Measurements from ENCODE around the gene CA14.
"Not testable (repeated sequence)": the region's sequence is repeated elsewhere in the genome, so short reads cannot be mapped to it uniquely, and the experiment has no call there.

CA14 gene

DNA sequence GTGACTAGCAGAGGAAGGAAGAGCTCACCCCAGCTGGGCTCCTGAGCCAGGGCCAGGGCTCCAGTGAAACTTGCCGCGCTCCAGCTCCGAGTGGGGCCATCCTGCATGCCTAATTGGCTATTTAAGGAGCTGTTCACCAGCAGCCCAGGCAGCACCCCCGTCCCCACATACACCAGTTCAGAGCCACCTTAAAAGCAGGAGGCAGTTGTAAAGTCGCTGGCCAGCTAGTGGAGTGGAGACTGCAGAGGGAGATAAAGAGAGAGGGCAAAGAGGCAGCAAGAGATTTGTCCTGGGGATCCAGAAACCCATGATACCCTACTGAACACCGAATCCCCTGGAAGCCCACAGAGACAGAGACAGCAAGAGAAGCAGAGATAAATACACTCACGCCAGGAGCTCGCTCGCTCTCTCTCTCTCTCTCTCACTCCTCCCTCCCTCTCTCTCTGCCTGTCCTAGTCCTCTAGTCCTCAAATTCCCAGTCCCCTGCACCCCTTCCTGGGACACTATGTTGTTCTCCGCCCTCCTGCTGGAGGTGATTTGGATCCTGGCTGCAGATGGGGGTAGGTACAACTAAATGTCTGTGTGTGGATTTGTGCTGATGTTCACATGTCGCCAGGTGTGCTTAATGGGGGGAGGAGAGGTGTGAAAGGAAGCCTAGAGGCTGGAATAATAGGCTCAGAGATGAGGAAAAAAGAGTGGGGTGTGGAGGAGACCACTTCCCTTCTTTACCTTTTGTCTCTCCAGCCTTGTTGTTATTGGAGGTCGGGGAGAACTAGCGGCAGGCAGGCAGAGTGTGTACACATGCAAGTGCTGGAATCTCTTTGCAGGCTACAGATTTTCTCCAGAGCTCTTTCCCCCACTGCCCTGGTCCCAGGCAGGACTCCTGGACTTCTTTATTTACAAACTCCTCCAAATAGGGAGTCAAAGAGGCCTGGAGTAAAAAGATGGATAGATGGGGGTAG is at the start of gene CA14:
Gene CA14, plus strand, starts transcription at position 151 of the 962 bp plus-strand sequence. Its CDS starts 355 bp downstream, at position 506.
- Histone ChIP-seq H3K27ac (no peak within 1 kb of the TSS), H3K9me3 (no peaks in the 10 kb centered on the region), H3K27me3 (peaks cover 0 to 30% of the 10 kb centered on the region in 2 donors), H3K4me1 (peaks cover 0 to 18% (median 13%) of the 10 kb centered on the region in 4 donors), H3K36me3 (no peaks in the 10 kb centered on the region), H3K4me3 (no peak within 1 kb of the TSS)
- intact Hi-C loops (cut with DNase I; ENCODE audit: low total_unique reads), result no loop called here
- DNase-seq, result no peak
- TF ChIP-seq CTCF (IDR thresholded peaks at IDR 0.05), result no peak

GRCh38 chr1:150208460-150208859 is 49.1 kb upstream of the CA14 start:
- H3K27me3 ChIP-seq; DNase-seq; H3K4me3 ChIP-seq; intact Hi-C loops (cut with DNase I; ENCODE audit: low total_unique reads); H3K4me1 ChIP-seq; H3K9me3 ChIP-seq; H3K27ac ChIP-seq; H3K36me3 ChIP-seq: not testable (repeated sequence)

DNA sequence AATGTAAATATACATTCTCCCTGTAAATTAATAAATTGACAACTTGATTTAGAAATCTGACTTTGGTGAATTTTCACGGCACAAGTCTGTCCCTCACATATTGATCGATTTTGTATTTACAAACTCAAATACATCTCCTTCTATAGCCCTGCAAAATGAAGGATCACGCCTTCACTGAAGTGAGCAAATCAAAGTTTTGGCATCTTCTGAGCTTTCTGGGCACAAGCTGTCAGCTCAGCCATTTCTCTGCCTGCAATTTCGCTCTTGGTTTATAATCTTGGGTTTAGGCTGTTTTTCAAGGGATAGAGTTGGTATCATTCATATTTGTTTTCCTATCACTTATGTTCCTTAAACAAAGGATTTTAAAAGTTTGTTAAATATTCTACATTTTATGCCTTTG is 47.5 kb upstream of the CA14 start:
- no peaks in the 10 kb centered on the region for H3K27me3 ChIP-seq
- DNase-seq, result no peak
- H3K4me3 ChIP-seq, result no peak overlapping the region
- intact Hi-C loops (cut with DNase I; ENCODE audit: low total_unique reads), result no loop called here
- no peak overlapping the region for H3K27ac ChIP-seq
- peaks cover 0 to 11% (median 3%) of the 10 kb centered on the region in 4 donors for H3K4me1 ChIP-seq
- no peak for TF ChIP-seq CTCF (IDR thresholded peaks at IDR 0.05)
- H3K36me3 ChIP-seq, result no peaks in the 10 kb centered on the region
- no peaks in the 10 kb centered on the region for H3K9me3 ChIP-seq

GRCh38 chr1:150210706-150211105 is 46.9 kb upstream of the CA14 start:
- H3K9me3 ChIP-seq, result no peaks in the 10 kb centered on the region

GRCh38 chr1:150212070-150212469 is 45.5 kb upstream of the CA14 start:
- Histone ChIP-seq H3K4me3 (no peak overlapping the region), H3K27me3 (no peaks in the 10 kb centered on the region), H3K9me3 (no peaks in the 10 kb centered on the region), H3K4me1 (peaks cover 0 to 11% (median 3%) of the 10 kb centered on the region in 4 donors), H3K27ac (no peak overlapping the region), H3K36me3 (no peaks in the 10 kb centered on the region)
- intact Hi-C loops (cut with DNase I; ENCODE audit: low total_unique reads), result no loop called here
- no peak for TF ChIP-seq CTCF (IDR thresholded peaks at IDR 0.05)
- DNase-seq, result no peak

More at GRCh38 chr1:150210706-150211105, 46.9 kb upstream of the CA14 start:
- no peak for DNase-seq
- H3K4me3 ChIP-seq, result no peak overlapping the region
- TF ChIP-seq CTCF (IDR thresholded peaks at IDR 0.05), result no peak
- no peak overlapping the region for H3K27ac ChIP-seq
- no peaks in the 10 kb centered on the region for H3K36me3 ChIP-seq
- H3K27me3 ChIP-seq, result no peaks in the 10 kb centered on the region
- intact Hi-C loops (cut with DNase I; ENCODE audit: low total_unique reads), result no loop called here
- H3K4me1 ChIP-seq, result peaks cover 0 to 11% (median 3%) of the 10 kb centered on the region in 4 donors

Data from tibial artery (tissue), 4 donors.